A549 (cell line): ENCODE measurements around the gene RPL13A. TPM values are rescaled to one million over a fixed set of nuclear protein-coding genes. Genes with fewer than 3 reads are reported as not detected.
A peak's percentile ranks its signal among the peaks of the same experiment; 100 is the strongest.

Experiments used
- ATAC-seq, 2 experiments: fragments of 200-7000 bp in 1 of 2; fragments of >200 bp in 1 of 2; cut with Nextera tagmentation in 1 of 2; cut with Tn5 transposase in 1 of 2; 3 replicates each; pipeline versions ENCODE4 v1.8.0 to v1.9.1; 2018 to 2020; ENCODE audit warnings: mild to moderate bottlenecking in 1 of 2, moderate library complexity in 1 of 2
- CTCF ChIA-PET: fragments of 300-600 bp; sonication (Branson Sonifier 250); formaldehyde crosslinking; extraction: SDS; loops from one replicate; lab custom pipeline; 2021; ENCODE audit warnings: antibody characterized with exemption, inconsistent platforms; lab: Yijun Ruan, JAX
- POLR2A ChIA-PET: fragments of 350-600 bp; formaldehyde crosslinking; extraction: SDS; loops from one replicate; lab custom pipeline; 2021; ENCODE audit warnings: antibody characterized with exemption, inconsistent platforms; lab: Yijun Ruan, JAX
- DNase-seq, 2 experiments: peaks; one replicate each; pipeline versions ENCODE4 v3.0.0 to v3.0.0-alpha.2; 2011 to 2016; ENCODE audit warnings: low read depth in 1 of 2, low spot score in 1 of 2
- FAIRE-seq: peaks from 2 replicates; lab custom pipeline; 2011; peaks lifted over from hg19 to GRCh38; lab: Jason Lieb, UNC
- H3K27ac ChIP-seq, 2 experiments: fragments of >200 bp; sonication (Bioruptor Twin); formaldehyde crosslinking; 3 replicates each; pipeline ENCODE4 v1.5.1; 2016 to 2017
- H3K4me1 ChIP-seq: fragments of >200 bp; sonication (Bioruptor Twin); formaldehyde crosslinking; 3 replicates; pipeline ENCODE4 v1.6.1; 2016
- H3K4me2 ChIP-seq: fragments of >200 bp; sonication (Bioruptor Twin); formaldehyde crosslinking; 3 replicates; pipeline ENCODE4 v1.6.1; 2016
- H3K4me3 ChIP-seq: fragments of >200 bp; sonication (Bioruptor Twin); formaldehyde crosslinking; 3 replicates; pipeline ENCODE4 v1.5.1; 2016
- H3K9me3 ChIP-seq: fragments of >200 bp; sonication (Bioruptor Twin); formaldehyde crosslinking; 3 replicates; pipeline ENCODE4 v1.6.1; 2016
- ATOH8 ChIP-seq: fragments of 250-450 bp; sonication (Bioruptor Pico); IDR thresholded peaks from 2 replicates; pipeline ENCODE4 v1.5.0; 2020; ENCODE audit warnings: low read depth, mild to moderate bottlenecking, moderate library complexity
- BCL3 ChIP-seq: fragments of >200 bp; sonication (Bioruptor Twin); formaldehyde crosslinking; IDR thresholded peaks from 3 replicates; pipeline ENCODE4 v1.6.1; 2016
- BHLHE40 ChIP-seq: IDR thresholded peaks from 2 replicates; pipeline ENCODE4 v1.6.1; 2012; ENCODE audit warnings: low read depth, low read length, inconsistent platforms
- CEBPB ChIP-seq, 2 experiments: fragments of >200 bp in 1 of 2; sonication (Bioruptor Twin) in 1 of 2; formaldehyde crosslinking in 1 of 2; IDR thresholded peaks; 2 replicates each; pipeline ENCODE4 v1.6.1; 2012 to 2016
- CTCF ChIP-seq: fragments of >200 bp; sonication (Bioruptor Twin); formaldehyde crosslinking; IDR thresholded peaks from 3 replicates; pipeline ENCODE4 v1.5.1; 2016
- EP300 ChIP-seq, 2 experiments: fragments of >200 bp; sonication (Bioruptor Twin); formaldehyde crosslinking; IDR thresholded peaks; 2 replicates in 1 of 2; 3 replicates in 1 of 2; pipeline ENCODE4 v1.6.1; 2016 to 2017
- FOSB ChIP-seq: fragments of 250-450 bp; sonication (Bioruptor Pico); IDR thresholded peaks from 2 replicates; pipeline ENCODE4 v1.5.0; 2020; ENCODE audit warnings: mild to moderate bottlenecking, moderate library complexity
- HDAC2 ChIP-seq: fragments of 200-600 bp; sonication (generic); IDR thresholded peaks from 2 replicates; pipeline ENCODE4 v1.6.1; 2016
- HES2 ChIP-seq: fragments of >200 bp; sonication (Bioruptor Twin); formaldehyde crosslinking; IDR thresholded peaks from 2 replicates; pipeline ENCODE4 v1.6.1; 2016
- HEYL ChIP-seq: fragments of 250-450 bp; sonication (Bioruptor Pico); IDR thresholded peaks from 2 replicates; pipeline ENCODE4 v1.8.0; 2021; ENCODE audit warnings: mild to moderate bottlenecking, moderate library complexity
- HOXA7 ChIP-seq: fragments of 250-450 bp; sonication (Bioruptor Pico); IDR thresholded peaks from 2 replicates; pipeline ENCODE4 v1.5.0; 2020; ENCODE audit warnings: mild to moderate bottlenecking, moderate library complexity
- HOXB13 ChIP-seq: fragments of 250-450 bp; sonication (Bioruptor Pico); IDR thresholded peaks from 2 replicates; pipeline ENCODE4 v1.5.0; 2020; ENCODE audit warnings: low read depth, mild to moderate bottlenecking, moderate library complexity
- JUN ChIP-seq, 2 experiments: fragments of >200 bp; sonication (Bioruptor Twin); formaldehyde crosslinking; IDR thresholded peaks; 2 replicates in 1 of 2; 3 replicates in 1 of 2; pipeline ENCODE4 v1.6.1; 2016 to 2017
- MAFK ChIP-seq: fragments of 450-650 bp; IDR thresholded peaks from 2 replicates; pipeline ENCODE4 v1.6.1; 2014; ENCODE audit not compliant: partially characterized antibody
- PBX3 ChIP-seq: IDR thresholded peaks from 2 replicates; pipeline ENCODE4 v1.6.1; 2012
- POLR2AphosphoS2 ChIP-seq: conservative IDR thresholded peaks from 2 replicates; pipeline ENCODE4 v1.6.1; 2012; ENCODE audit warnings: low read length, improper control_type of control experiment, inconsistent platforms
- RAD21 ChIP-seq, 2 experiments: fragments of >200 bp in 1 of 2; sonication (Bioruptor Twin) in 1 of 2; formaldehyde crosslinking in 1 of 2; IDR thresholded peaks in 1 of 2; conservative IDR thresholded peaks in 1 of 2; 2 replicates in 1 of 2; 3 replicates in 1 of 2; pipeline ENCODE4 v1.6.1; 2012 to 2018; ENCODE audit warnings: inconsistent platforms in 1 of 2
- RARB ChIP-seq: fragments of 250-450 bp; sonication (Bioruptor Pico); IDR thresholded peaks from 2 replicates; pipeline ENCODE4 v1.8.0; 2021; ENCODE audit warnings: mild to moderate bottlenecking, moderate library complexity
- RCOR1 ChIP-seq: fragments of 150-350 bp; IDR thresholded peaks from 2 replicates; pipeline ENCODE4 v1.6.1; 2014; ENCODE audit warnings: antibody characterized with exemption, low read length, low read depth
- REST ChIP-seq: fragments of 200-600 bp; sonication (generic); IDR thresholded peaks from 2 replicates; pipeline ENCODE4 v1.6.1; 2016; ENCODE audit warnings: antibody characterized with exemption, mild to moderate bottlenecking, moderate library complexity
- RFX5 ChIP-seq: fragments of 450-650 bp; IDR thresholded peaks from 2 replicates; pipeline ENCODE4 v1.7.1; 2014; ENCODE audit warnings: antibody characterized with exemption, mild to moderate bottlenecking, moderate library complexity
- ZFP36 ChIP-seq: fragments of 450-650 bp; IDR thresholded peaks from 2 replicates; pipeline ENCODE4 v1.6.1; 2014; ENCODE audit warnings: borderline replicate concordance; ENCODE audit not compliant: partially characterized antibody
- ZNF302 ChIP-seq: fragments of 250-450 bp; sonication (Bioruptor Pico); IDR thresholded peaks from 2 replicates; pipeline ENCODE4 v1.9.0; 2021; ENCODE audit warnings: inconsistent platforms, mild to moderate bottlenecking, moderate library complexity
- ZSCAN20 ChIP-seq: fragments of 250-450 bp; sonication (Bioruptor Pico); IDR thresholded peaks from 2 replicates; pipeline ENCODE4 v1.8.0; 2022; ENCODE audit warnings: mild to moderate bottlenecking, moderate library complexity
- WGBS: methylation state at CpG from one replicate; pipeline ENCODE4 v1.1.6; 2017; ENCODE audit errors: missing lambda C conversion rate; 5-methylcytosine and 5-hydroxymethylcytosine counted together
- polyA plus RNA-seq, 4 experiments: library from polyadenylated mRNA; depleted of rRNA in 3 of 4; stranded (reverse); fragments of >200 nt; fragmentation: RNase III in 1 of 4; extraction: RNeasy Plus Mini Kit Qiagen cat#74134 plus additional on column Dnase treatment in 1 of 4; gene quantifications; 2 replicates in 3 of 4; 3 replicates in 1 of 4; pipeline ENCODE4 v1.2.3, GENCODE V29; 2011 to 2017

The RPL13A gene
- polyA plus RNA-seq, 2 of the 4 experiments (the other 2 are of a cell fraction) = 3,595 to 5,410 TPM

- Histone ChIP-seq H3K4me1 (peaks cover 6% of the 10 kb centered on the region; the same call in 1 of the 3 replicates), H3K4me3 (no peak overlapping the region), H3K4me2 (no peak overlapping the region), H3K9me3 (no peaks in the 10 kb centered on the region), H3K27ac (no peak overlapping the region)
- FAIRE-seq (no peak), ATAC-seq (peak; percentile 5 to 62; a peak in 4 of 6 replicates), DNase-seq (no peak)
- TF ChIP-seq ATOH8 (CRISPR knock-in tag) (no peak), RFX5 (no peak), RAD21 (conservative IDR thresholded peaks at IDR 0.05 in 1 of 2, IDR thresholded peaks at IDR 0.05 in 1 of 2) (no peak), POLR2AphosphoS2 (no peak), ZSCAN20 (CRISPR knock-in tag) (no peak), FOSB (CRISPR knock-in tag) (no peak), RCOR1 (no peak), HES2 (no peak), ZNF302 (no peak), CTCF (no peak), HOXA7 (CRISPR knock-in tag) (no peak), RARB (CRISPR knock-in tag) (no peak), HOXB13 (CRISPR knock-in tag) (no peak), BHLHE40 (no peak)
- 86% methylated on average over 7 of the region's 7 CpGs for WGBS
- ChIA-PET CTCF (interaction anchor here (0.9 to 3.6 kb wide), 6 partner anchors 8 to 256 kb away, joined by 3 to 25 read pairs (median 5); partner anchors contain the start of gene FLT3LG), POLR2A (no interaction called here)
Measured at GRCh38 chr19:49481020-49481683, 6.3 kb upstream of the RPL13A start.

GRCh38 chr19:49486232-49486631, 1.2 kb upstream of the RPL13A start:
- ATAC-seq (no peak), FAIRE-seq (no peak)
- H3K27ac ChIP-seq = peak overlapping the region; percentile 83 to 87; a peak in 5 of 6 replicates
- CTCF ChIA-PET = interaction anchor here (0.9 to 3.7 kb wide), 3 partner anchors 10 to 15 kb away, joined by 3 to 23 read pairs (median 8); partner anchors contain the start of gene FLT3LG
- POLR2A ChIA-PET = no interaction called here
- H3K4me3 ChIP-seq = no peak overlapping the region
- H3K9me3 ChIP-seq = no peaks in the 10 kb centered on the region
- WGBS = 83% methylated on average over 7 of the region's 7 CpGs
- TF ChIP-seq PBX3 (no peak), RFX5 (no peak), ZFP36 (no peak), EP300 (IDR thresholded peaks at IDR 0.05) (no peak), POLR2AphosphoS2 (no peak), JUN (IDR thresholded peaks at IDR 0.05) (no peak), MAFK (no peak), HEYL (no peak), BCL3 (no peak), HOXB13 (CRISPR knock-in tag) (no peak), REST (no peak), CEBPB (IDR thresholded peaks at IDR 0.05) (no peak), FOSB (CRISPR knock-in tag) (no peak), ZNF302 (no peak), HES2 (no peak), HDAC2 (no peak)
- TF ChIP-seq, all 56 proteins: peak for 0
- H3K4me2 ChIP-seq = no peak overlapping the region
- DNase-seq = no peak
- H3K4me1 ChIP-seq = peaks cover 22% of the 10 kb centered on the region
